ENCODE measurements around the gene RASGRF1. TPM values are rescaled to one million over a fixed set of nuclear protein-coding genes. Genes with fewer than 3 reads are reported as not detected.
A peak's percentile ranks its signal among the peaks of the same experiment; 100 is the strongest.

The RASGRF1 gene
- total RNA-seq, 1 donor from 2014 or later: 82.6 TPM

GRCh38 chr15:78981532-78982313 is 108.9 kb downstream of the RASGRF1 start:
- Histone ChIP-seq H3K27me3 (ENCODE audit: low read depth) (no peaks in the 10 kb centered on the region), H3K9me3 (no peaks in the 10 kb centered on the region), H3K4me1 (peaks cover 11% of the 10 kb centered on the region), H3K4me3 (no peak overlapping the region), H3K36me3 (no peaks in the 10 kb centered on the region), H3K27ac (no peak overlapping the region)
- ATAC-seq (no peak), DNase-seq (no peak)
- intact Hi-C loops (cut with DNase I): no loop called here
- TF ChIP-seq CTCF (IDR thresholded peaks at IDR 0.05): no peak

- peak; percentile 45 to 65 for ATAC-seq
- peak; percentile 66 for TF ChIP-seq CTCF (IDR thresholded peaks at IDR 0.05)
- H3K27me3 ChIP-seq (ENCODE audit: low read depth): no peaks in the 10 kb centered on the region
- H3K9me3 ChIP-seq: no peaks in the 10 kb centered on the region
- H3K36me3 ChIP-seq: no peaks in the 10 kb centered on the region
- H3K27ac ChIP-seq: no peak overlapping the region
- H3K4me3 ChIP-seq: no peak overlapping the region
- H3K4me1 ChIP-seq: peaks cover 18% of the 10 kb centered on the region
- DNase-seq: no peak
- intact Hi-C loops (cut with DNase I): no loop called here
Measured at GRCh38 chr15:78979456-78980320, 110.9 kb downstream of the RASGRF1 start.

- intact Hi-C loops (cut with DNase I): no loop called here
- no peak overlapping the region for H3K4me3 ChIP-seq
- no peak overlapping the region for H3K27ac ChIP-seq
- H3K27me3 ChIP-seq (ENCODE audit: low read depth): no peaks in the 10 kb centered on the region
- no peak for TF ChIP-seq CTCF (IDR thresholded peaks at IDR 0.05)
- DNase-seq (no peak), ATAC-seq (no peak)
- H3K4me1 ChIP-seq: peaks cover 18% of the 10 kb centered on the region
- H3K36me3 ChIP-seq: no peaks in the 10 kb centered on the region
- no peaks in the 10 kb centered on the region for H3K9me3 ChIP-seq
Measured at GRCh38 chr15:78978601-78979179, 111.9 kb downstream of the RASGRF1 start.

GRCh38 chr15:78977591-78978347 is 112.8 kb downstream of the RASGRF1 start:
- Histone ChIP-seq H3K4me3 (no peak overlapping the region), H3K9me3 (no peaks in the 10 kb centered on the region), H3K36me3 (no peaks in the 10 kb centered on the region), H3K4me1 (peaks cover 18% of the 10 kb centered on the region), H3K27me3 (ENCODE audit: low read depth) (no peaks in the 10 kb centered on the region), H3K27ac (peak overlapping the region; percentile 68)
- ATAC-seq: no peak
- DNase-seq: no peak
- intact Hi-C loops (cut with DNase I): no loop called here
- TF ChIP-seq CTCF (IDR thresholded peaks at IDR 0.05): no peak

GRCh38 chr15:78977091-78977571 is 113.4 kb downstream of the RASGRF1 start:
- ATAC-seq: peak; percentile 43 to 56
- intact Hi-C loops (cut with DNase I): no loop called here
- no peak overlapping the region for H3K4me3 ChIP-seq
- H3K27ac ChIP-seq: peak overlapping the region; percentile 68
- TF ChIP-seq CTCF (IDR thresholded peaks at IDR 0.05): no peak
- no peaks in the 10 kb centered on the region for H3K27me3 ChIP-seq (ENCODE audit: low read depth)
- peaks cover 18% of the 10 kb centered on the region for H3K4me1 ChIP-seq
- no peak for DNase-seq
- no peaks in the 10 kb centered on the region for H3K36me3 ChIP-seq
- H3K9me3 ChIP-seq: no peaks in the 10 kb centered on the region
